Embryonic facial prominence (tissue), 1 donor: Measurements from ENCODE around the gene NSMCE3.

Experiments used
- DNase-seq: peaks from one replicate; pipeline ENCODE4 v3.0.0-alpha.2; 2016; ENCODE audit errors: extremely low spot score

Gene NSMCE3

GRCh38 chr15:29269485-29270168 is at the start of gene NSMCE3:
NSMCE3 (minus strand) TSS chr15:29269822; CDS start chr15:29269705, 117 bp downstream.
- DNase-seq: peak; percentile 83

GRCh38 chr15:29316422-29316821 is 46.8 kb upstream of the NSMCE3 start:
- DNase-seq: no peak

- no peak for DNase-seq
These were observed 42.8 kb upstream of the NSMCE3 start for GRCh38 chr15:29312387-29312786.

- DNase-seq: no peak
These were observed 42.1 kb upstream of the NSMCE3 start for GRCh38 chr15:29311696-29312095.

GRCh38 chr15:29309139-29309538 is 39.5 kb upstream of the NSMCE3 start:
- DNase-seq: no peak

- no peak for DNase-seq
These were observed 38.7 kb upstream of the NSMCE3 start for GRCh38 chr15:29308299-29308698.

- no peak for DNase-seq
These were observed 35.9 kb upstream of the NSMCE3 start for GRCh38 chr15:29305556-29305955.

- DNase-seq: no peak
These were observed 33.2 kb upstream of the NSMCE3 start for GRCh38 chr15:29302871-29303270.

GRCh38 chr15:29299784-29300183 is 30.2 kb upstream of the NSMCE3 start:
- no peak for DNase-seq

GRCh38 chr15:29299331-29299730 is 29.7 kb upstream of the NSMCE3 start:
- DNase-seq: no peak

GRCh38 chr15:29294732-29295325 is 25.2 kb upstream of the NSMCE3 start:
- DNase-seq: no peak

- no peak for DNase-seq
These were observed 21.6 kb upstream of the NSMCE3 start for GRCh38 chr15:29291067-29291845.

GRCh38 chr15:29289173-29289572 is 19.6 kb upstream of the NSMCE3 start:
- no peak for DNase-seq

- DNase-seq: no peak
These were observed 15.8 kb upstream of the NSMCE3 start for GRCh38 chr15:29285386-29285785.

GRCh38 chr15:29283381-29283780 is 13.8 kb upstream of the NSMCE3 start:
- no peak for DNase-seq

GRCh38 chr15:29280514-29280913 is 10.9 kb upstream of the NSMCE3 start:
- DNase-seq: no peak

GRCh38 chr15:29278436-29279105 is 8.9 kb upstream of the NSMCE3 start:
- DNase-seq: no peak

- DNase-seq: no peak
These were observed 6.7 kb upstream of the NSMCE3 start for GRCh38 chr15:29276366-29276765.

- DNase-seq: no peak
These were observed 6.2 kb upstream of the NSMCE3 start for GRCh38 chr15:29275855-29276254.

- no peak for DNase-seq
These were observed 5.3 kb upstream of the NSMCE3 start for GRCh38 chr15:29274946-29275345.

GRCh38 chr15:29272219-29272618 is 2.6 kb upstream of the NSMCE3 start:
- DNase-seq: no peak

GRCh38 chr15:29270976-29271375 is 1.4 kb upstream of the NSMCE3 start:
- DNase-seq: no peak
